Frontal cortex (tissue), 4 donors: ENCODE measurements around the gene DCDC2. TPM values are rescaled to one million over a fixed set of nuclear protein-coding genes. Genes with fewer than 3 reads are reported as not detected.
"Not testable (repeated sequence)": the region's sequence is repeated elsewhere in the genome, so short reads cannot be mapped to it uniquely, and the experiment has no call there.

Experiments used
- DNase-seq, 2 donors: peaks; one replicate each; pipeline ENCODE4 v3.0.0; 2012; ENCODE audit warnings: low spot score in 2 of 2
- FAIRE-seq: peaks from 2 replicates; lab custom pipeline; 2012; peaks lifted over from hg19 to GRCh38; lab: Jason Lieb, UNC
- total RNA-seq: library from RNA; depleted of rRNA; stranded (reverse); fragments of >200 nt; gene quantifications from one replicate; pipeline ENCODE4 v1.2.3, GENCODE V29; 2014
- donor health status: control.
- donor health status: control.
- donor health status: control.

The DCDC2 gene
- total RNA-seq, 1 donor from 2014 or later = 2.4 TPM

DNA sequence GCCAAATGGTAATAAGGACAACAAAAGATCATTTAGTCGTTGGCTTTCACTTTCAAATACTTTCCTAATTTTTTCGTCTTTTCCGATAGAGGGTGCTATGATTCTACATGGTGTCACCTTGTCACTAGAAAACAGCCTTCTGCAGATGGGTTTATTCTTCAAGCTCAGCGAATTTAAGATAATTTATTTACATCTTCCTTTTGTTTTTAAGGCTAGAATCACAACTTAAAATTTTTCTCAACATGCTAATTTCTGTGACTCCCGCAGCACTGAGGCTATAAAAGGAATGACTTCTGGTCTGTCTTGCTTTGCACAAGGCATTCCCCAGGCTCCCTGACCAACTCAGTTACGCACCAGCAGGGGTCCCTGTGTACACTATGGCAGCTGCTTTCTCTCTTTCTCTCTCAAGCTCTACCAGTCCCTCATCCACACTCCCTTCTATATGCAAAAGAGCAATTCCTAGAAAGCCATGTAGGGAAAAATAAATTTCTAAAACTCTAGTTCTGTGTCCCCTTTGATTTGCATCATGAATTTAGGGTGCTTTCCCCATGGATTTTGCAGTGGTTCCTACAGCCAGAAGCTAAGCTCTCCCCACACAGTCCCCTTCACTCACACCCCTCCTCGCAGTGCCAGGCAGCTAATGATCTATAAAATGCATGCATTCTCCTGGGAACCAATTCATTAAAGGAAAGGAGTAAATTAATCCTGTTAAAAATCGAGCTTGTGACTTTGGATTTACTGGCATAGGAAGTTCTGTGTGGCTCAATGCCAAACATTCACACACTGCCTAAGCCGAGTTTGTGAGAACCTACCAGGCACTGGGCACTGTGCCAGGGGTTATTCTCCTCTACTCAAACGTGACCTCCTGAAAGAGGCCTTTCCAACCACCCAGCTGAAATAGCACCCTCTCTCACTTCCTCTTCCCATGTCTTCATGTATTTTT, 74.5 kb downstream of the DCDC2 start:
- FAIRE-seq (peak; percentile 40), DNase-seq (peak; percentile 27 to 49)

DNA sequence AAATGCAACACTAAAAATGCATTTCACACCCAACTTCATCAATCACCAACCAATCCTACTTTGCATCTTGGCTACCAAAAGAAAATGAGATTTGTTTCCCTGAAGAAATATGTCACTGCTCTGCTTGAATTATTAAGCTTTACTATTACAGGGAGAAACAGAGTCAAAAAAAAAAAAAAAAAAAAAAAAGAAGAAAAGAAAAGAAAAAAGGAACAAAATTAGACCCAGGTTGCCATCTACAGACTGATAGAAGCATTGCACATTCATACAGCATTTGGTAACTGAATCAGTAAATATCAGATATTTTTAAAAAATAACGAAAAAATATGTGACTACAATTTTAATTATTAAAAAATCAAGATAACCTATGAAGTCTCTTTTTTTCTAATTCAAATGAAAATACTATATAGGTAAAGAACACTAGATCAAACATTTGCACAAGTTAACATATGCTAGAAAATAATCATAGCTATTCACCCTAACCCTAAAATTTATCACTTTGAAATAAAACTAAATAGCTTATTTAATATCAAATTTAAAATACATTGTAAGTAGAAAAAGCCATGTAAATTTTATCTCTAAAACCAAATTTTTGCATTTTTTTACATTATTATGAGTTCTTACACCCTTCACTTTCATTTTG, 83.3 kb downstream of the DCDC2 start:
- peak; percentile 96 for FAIRE-seq
- no peak for DNase-seq

DNA sequence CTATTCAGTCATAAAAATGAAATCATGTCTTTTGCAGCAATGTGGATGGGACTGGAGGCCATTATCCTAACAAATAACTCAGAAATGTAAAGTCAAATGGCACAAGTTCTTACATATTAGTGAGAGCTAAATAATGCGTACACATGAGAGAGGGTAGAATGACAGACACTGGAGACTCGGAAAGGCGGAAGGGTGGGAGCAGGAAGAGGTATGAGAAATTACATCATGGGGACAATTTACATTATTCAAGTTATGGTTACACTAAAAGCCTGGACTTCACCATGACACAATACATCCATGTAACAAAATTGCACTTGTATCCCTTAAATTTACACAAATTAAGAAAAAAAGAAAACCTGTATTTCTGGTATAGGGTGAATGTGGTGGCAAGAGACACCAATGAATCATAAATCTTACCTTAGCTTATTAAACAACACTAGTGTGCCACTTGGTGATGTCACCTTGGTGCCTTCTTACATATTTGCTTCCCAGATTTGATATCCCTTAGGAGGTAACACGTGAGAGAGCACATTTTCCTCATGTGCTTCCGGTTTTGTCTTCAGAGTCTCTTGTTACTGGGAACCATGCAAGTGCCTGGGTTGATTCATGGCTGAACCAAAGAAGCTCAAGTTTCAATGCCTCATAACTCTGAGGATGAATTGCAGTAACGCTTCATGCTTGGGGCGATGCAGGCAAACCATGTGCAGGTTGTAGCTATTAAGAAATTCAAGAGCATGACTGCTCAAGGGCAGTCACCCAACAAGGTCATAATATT, 84.6 kb downstream of the DCDC2 start:
- DNase-seq = no peak

DNA sequence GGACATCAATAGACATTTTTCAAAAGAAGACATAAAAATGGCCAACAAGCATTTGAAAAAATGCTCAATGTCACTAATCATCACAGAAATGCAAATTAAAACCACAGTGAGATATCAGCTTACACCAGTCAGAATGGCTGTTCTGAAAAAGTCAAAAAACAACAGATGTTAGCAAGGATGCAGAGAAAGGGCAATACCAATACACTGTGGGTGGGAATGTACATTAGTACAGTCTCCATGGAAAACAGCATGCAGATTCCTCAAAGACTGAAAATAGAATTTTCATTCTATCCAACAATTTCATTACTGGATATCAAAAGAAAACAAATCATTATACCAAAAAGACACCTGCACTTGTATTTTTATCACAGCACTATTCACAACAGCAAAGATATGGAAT, 85.3 kb downstream of the DCDC2 start:
- DNase-seq (no peak), FAIRE-seq (no peak)

More for the DNA sequence above, 84.6 kb downstream of the DCDC2 start:
- FAIRE-seq = no peak

DNA sequence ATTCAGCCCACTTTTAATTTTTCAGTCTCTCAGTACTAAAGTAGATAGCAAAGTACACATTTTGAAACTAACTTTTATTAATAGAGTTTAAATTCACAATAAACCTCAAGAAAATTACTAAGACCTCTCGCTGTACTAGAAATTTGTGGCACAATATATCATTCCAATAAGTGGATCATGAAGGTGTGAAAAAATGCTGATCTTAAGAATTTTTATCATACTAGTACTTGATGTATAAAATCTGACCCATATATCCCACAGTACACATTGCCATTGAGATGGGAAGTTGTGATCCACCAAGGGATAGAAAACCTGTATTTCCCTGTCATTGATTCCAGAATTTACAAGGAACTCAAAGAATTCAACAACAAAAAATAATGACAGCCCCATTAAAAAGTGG, 85.7 kb downstream of the DCDC2 start:
- no peak for FAIRE-seq
- no peak for DNase-seq

DNA sequence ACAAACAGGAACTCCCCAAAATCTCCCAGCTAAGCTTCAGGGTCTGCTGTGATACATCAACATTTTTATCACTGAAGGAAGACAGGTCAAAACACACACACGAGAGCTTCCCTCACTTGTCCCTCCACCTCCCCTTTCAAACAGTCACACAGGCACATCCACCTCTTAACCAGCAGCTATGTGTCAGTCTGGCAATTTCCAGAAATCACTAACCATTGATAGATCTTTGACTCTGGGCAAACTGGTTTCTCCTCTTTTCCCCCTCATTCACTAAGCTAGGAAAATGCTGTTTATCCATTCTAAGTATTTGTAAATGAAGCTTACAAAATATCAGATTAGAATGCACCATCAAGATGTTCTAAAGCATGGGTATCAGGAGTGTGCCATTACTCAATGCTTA, 87.8 kb downstream of the DCDC2 start:
- no peak for FAIRE-seq
- no peak for DNase-seq

- not testable (repeated sequence) for DNase-seq, FAIRE-seq
Observed at GRCh38 chr6:24258214-24258613, 99.6 kb downstream of the DCDC2 start.

- FAIRE-seq = no peak
- no peak for DNase-seq
Observed at GRCh38 chr6:24257282-24257681, 100.6 kb downstream of the DCDC2 start.

DNA sequence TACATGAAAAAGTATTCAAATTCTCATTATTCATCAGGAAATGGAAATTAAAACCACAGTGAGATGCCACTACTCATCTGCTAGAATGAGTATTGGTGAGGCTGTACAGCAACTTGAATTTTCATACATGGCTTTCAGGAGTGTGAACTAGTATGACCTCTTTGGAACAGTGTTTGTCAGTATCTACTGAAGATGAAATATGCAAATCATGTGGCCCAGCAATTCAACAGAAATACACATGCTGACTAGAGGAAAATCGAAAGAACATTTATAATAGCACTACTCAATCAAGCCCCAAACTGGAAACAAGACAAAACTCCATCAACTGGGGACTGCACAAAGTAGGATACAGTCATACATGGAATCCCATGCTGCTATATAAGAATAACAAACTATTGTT, 102.2 kb downstream of the DCDC2 start:
- DNase-seq (no peak), FAIRE-seq (no peak)

- FAIRE-seq = no peak
- DNase-seq = no peak
Observed at GRCh38 chr6:24253360-24253759, 104.5 kb downstream of the DCDC2 start.

DNA sequence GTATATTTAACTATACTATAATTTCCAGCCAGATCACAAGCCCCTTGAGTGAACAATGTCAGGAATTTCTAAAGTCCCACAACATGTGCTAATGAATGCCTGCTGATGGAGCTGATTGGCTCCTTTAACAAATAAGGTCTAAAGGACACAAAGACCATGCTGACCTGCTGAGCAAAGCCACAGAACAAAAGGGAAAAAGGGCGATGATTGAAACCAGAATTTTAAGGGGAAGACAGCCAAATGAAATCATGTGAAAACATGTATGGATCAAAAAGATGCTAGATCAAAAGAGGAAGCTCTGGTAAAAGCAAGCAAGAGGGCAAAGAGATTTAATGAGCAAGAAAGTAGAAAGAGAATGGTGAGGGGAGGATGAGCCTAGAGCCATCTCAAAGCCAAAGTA, 105.6 kb downstream of the DCDC2 start:
- FAIRE-seq (no peak), DNase-seq (no peak)

- DNase-seq (no peak), FAIRE-seq (no peak)
Observed at GRCh38 chr6:24251339-24251738, 106.5 kb downstream of the DCDC2 start.

- no peak for FAIRE-seq
Observed at GRCh38 chr6:24249926-24250325, 107.9 kb downstream of the DCDC2 start.

GRCh38 chr6:24245275-24245674, 112.6 kb downstream of the DCDC2 start:
- FAIRE-seq = no peak

More at GRCh38 chr6:24249926-24250325, 107.9 kb downstream of the DCDC2 start:
- no peak for DNase-seq

DNA sequence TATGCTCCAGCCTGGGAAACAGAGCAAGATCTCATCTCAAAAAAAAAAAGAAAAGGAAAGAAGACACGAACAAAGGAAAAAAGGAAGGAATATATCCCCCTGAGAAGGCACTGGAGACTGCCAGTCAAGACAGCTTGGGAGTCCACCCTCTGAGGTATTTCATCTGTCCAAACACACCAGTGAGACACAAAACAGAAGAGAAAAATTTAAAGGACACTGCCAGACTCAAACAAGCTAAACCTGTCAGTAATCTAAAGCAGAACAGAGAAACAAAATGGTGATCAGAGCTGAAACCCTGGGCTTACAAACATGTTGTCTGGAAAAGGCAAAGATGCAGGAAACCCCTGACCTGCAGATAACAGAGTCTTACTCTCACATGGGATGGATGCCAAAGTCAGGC, 114.9 kb downstream of the DCDC2 start:
- no peak for FAIRE-seq

More at GRCh38 chr6:24245275-24245674, 112.6 kb downstream of the DCDC2 start:
- no peak for DNase-seq

DNA sequence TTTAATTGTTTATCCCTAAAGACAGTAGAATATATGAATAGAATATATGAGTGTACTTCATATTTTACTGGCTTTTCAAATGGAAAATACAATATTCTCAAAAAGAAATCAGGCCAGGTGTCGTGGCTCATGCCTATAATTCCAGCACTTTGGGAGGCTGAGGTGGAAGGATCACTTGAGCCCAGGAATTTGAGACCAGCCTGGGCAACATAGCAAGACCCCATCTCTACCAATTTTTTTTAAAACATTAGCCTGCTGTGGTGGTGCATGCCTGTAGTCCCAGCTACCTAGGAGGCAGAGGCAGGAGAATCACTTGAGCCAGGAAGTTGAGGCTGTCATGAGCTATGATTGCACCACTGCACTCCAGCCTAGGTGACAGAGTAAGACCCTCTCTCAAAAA, 116.1 kb downstream of the DCDC2 start:
- DNase-seq, FAIRE-seq: not testable (repeated sequence)

More for the DNA sequence above, 114.9 kb downstream of the DCDC2 start:
- no peak for DNase-seq

- DNase-seq = no peak
- FAIRE-seq = no peak
Observed at GRCh38 chr6:24240943-24241342, 116.9 kb downstream of the DCDC2 start.

- DNase-seq (no peak), FAIRE-seq (no peak)
Observed at GRCh38 chr6:24240380-24240928, 117.4 kb downstream of the DCDC2 start.

DNA sequence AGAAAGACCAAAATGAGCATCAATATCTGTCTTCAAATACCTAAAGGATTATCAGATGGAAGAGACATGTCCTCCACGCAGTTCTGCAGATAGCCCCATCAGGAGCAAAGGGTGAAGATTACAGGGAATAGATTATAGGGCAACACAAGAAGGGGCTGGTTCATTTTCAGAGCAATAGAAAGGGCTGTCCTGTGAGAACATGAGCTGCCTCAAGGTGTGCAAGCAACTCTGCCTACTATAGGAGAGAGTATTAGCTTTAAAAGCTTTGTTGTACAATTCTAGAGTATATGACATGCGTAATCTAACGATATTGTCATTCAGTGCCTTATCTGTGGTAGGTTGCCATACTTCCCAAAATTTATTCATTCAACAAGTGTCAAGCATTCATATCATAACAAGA, 119.2 kb downstream of the DCDC2 start:
- DNase-seq = no peak
- no peak for FAIRE-seq

DNA sequence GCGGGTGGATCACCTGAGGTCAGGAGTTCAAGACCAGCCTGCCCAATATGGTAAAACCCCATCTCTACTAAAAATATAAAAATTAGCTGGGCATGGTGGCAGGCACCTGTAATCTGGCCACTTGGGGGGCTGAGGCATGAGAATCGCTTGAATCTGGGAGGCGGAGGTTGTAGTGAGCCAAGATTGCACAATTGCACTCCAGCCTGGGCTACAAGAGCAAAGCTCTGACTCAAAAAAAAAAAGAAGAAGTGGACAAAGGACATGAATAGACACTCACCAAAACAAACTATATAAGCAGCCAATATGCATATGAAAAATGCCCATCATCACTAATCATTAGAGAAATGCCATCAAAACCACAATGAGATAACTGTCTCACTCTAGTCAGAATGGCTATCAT, 121.1 kb downstream of the DCDC2 start:
- not testable (repeated sequence) for FAIRE-seq, DNase-seq
